ENCODE results near the gene CRB3.

Gene CRB3

GRCh38 chr19:6478815-6479214 lies 14.7 kb downstream of the CRB3 start:
- no peak overlapping the region for H3K4me3 Mint-ChIP-seq
- TF ChIP-seq CTCF (IDR thresholded peaks at IDR 0.05): no peak
- no peaks in the 10 kb centered on the region for H3K36me3 Mint-ChIP-seq (ENCODE audit: low read depth)
- H3K27ac Mint-ChIP-seq: no peak overlapping the region
- peaks cover 67% of the 10 kb centered on the region for H3K27me3 Mint-ChIP-seq (ENCODE audit: low read depth, poor library complexity)
- H3K9me3 Mint-ChIP-seq: no peaks in the 10 kb centered on the region
- H3K4me1 Mint-ChIP-seq: peaks cover 14% of the 10 kb centered on the region
- no peak for DNase-seq

GRCh38 chr19:6479836-6480398 lies 15.8 kb downstream of the CRB3 start:
- no peak overlapping the region for H3K27ac Mint-ChIP-seq
- no peak for TF ChIP-seq CTCF (IDR thresholded peaks at IDR 0.05)
- no peaks in the 10 kb centered on the region for H3K36me3 Mint-ChIP-seq (ENCODE audit: low read depth)

GRCh38 chr19:6480848-6481415 lies 16.9 kb downstream of the CRB3 start:
- DNase-seq: no peak
- H3K4me3 Mint-ChIP-seq: no peak overlapping the region
- H3K36me3 Mint-ChIP-seq (ENCODE audit: low read depth): no peaks in the 10 kb centered on the region
- peaks cover 14% of the 10 kb centered on the region for H3K4me1 Mint-ChIP-seq
- peaks cover 48% of the 10 kb centered on the region for H3K27me3 Mint-ChIP-seq (ENCODE audit: low read depth, poor library complexity)
- no peak for TF ChIP-seq CTCF (IDR thresholded peaks at IDR 0.05)
- no peaks in the 10 kb centered on the region for H3K9me3 Mint-ChIP-seq
- no peak overlapping the region for H3K27ac Mint-ChIP-seq

More at GRCh38 chr19:6479836-6480398, 15.8 kb downstream of the CRB3 start:
- no peak overlapping the region for H3K4me3 Mint-ChIP-seq
- no peak for DNase-seq
- H3K4me1 Mint-ChIP-seq: peaks cover 14% of the 10 kb centered on the region
- peaks cover 58% of the 10 kb centered on the region for H3K27me3 Mint-ChIP-seq (ENCODE audit: low read depth, poor library complexity)
- H3K9me3 Mint-ChIP-seq: no peaks in the 10 kb centered on the region

GRCh38 chr19:6481541-6482342 lies 17.7 kb downstream of the CRB3 start, which contains the start of gene DENND1C:
Gene DENND1C, minus strand, starts transcription at chr19:6481787. Its CDS starts 92 bp downstream, at chr19:6481695.
- H3K4me1 Mint-ChIP-seq: peaks cover 14% of the 10 kb centered on the region
- H3K27ac Mint-ChIP-seq: no peak within 1 kb of the TSS
- peak; percentile 52 for TF ChIP-seq CTCF (IDR thresholded peaks at IDR 0.05)
- DNase-seq: peak; percentile 55
- H3K4me3 Mint-ChIP-seq: no peak within 1 kb of the TSS
- H3K9me3 Mint-ChIP-seq: no peaks in the 10 kb centered on the region
- H3K36me3 Mint-ChIP-seq (ENCODE audit: low read depth): no peaks in the 10 kb centered on the region
- H3K27me3 Mint-ChIP-seq (ENCODE audit: low read depth, poor library complexity): peaks cover 43% of the 10 kb centered on the region

- Mint-ChIP-seq H3K36me3 (ENCODE audit: low read depth) (no peaks in the 10 kb centered on the region), H3K4me1 (peaks cover 14% of the 10 kb centered on the region), H3K27ac (no peak overlapping the region), H3K4me3 (no peak overlapping the region), H3K9me3 (no peaks in the 10 kb centered on the region), H3K27me3 (ENCODE audit: low read depth, poor library complexity) (peaks cover 42% of the 10 kb centered on the region)
- TF ChIP-seq CTCF (IDR thresholded peaks at IDR 0.05): no peak
- DNase-seq: no peak
Observed at GRCh38 chr19:6482343-6482686, 18.2 kb downstream of the CRB3 start.

Measured in nephron progenitor cell (in vitro differentiated cells).